ENCODE data around the gene MMP24OS.
A peak's percentile ranks its signal among the peaks of the same experiment; 100 is the strongest.
"Not testable (repeated sequence)": the region's sequence is repeated elsewhere in the genome, so short reads cannot be mapped to it uniquely, and the experiment has no call there.

The MMP24OS gene

DNA sequence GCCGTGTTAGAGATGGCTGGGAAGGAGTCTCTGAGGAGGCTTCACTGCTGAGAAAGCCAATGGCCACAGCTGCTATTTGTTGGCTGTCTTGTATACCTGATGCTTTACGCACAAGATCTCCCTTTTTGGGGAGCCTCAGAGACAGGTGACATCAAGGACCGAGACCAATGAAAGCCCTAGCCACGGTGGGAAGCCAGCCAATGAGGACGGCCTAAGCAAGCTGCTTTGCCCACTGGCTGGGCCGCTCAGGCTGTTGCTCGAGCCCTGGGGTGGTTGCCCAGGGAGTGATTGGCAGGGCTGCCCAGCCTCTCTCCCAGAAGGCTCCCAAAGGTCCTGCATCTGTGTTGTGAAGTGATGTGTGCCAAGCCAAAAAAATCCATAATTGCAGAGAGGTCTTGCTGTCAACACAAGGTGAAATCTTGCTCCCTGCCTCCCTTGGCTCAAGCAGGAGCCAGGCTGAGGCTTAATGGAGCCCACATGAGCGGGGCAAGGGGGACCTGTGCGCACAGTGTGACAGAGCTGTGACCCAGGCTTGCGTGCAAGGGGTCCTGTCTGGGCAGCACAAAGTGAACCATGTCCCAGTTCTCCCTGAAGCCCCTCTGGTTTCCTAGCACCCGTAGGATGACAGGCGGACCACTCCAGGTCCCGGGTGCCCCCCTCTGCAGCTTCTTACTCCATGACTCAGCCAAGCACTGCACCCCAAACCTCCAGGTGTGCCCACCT is 4.3 kb downstream of the MMP24OS start:
- DNase-seq, result no peak

- no peak for DNase-seq
Observed at GRCh38 chr20:35271904-35272303, 6.0 kb downstream of the MMP24OS start.

GRCh38 chr20:35271073-35271882 is 6.6 kb downstream of the MMP24OS start:
- DNase-seq, result no peak

DNA sequence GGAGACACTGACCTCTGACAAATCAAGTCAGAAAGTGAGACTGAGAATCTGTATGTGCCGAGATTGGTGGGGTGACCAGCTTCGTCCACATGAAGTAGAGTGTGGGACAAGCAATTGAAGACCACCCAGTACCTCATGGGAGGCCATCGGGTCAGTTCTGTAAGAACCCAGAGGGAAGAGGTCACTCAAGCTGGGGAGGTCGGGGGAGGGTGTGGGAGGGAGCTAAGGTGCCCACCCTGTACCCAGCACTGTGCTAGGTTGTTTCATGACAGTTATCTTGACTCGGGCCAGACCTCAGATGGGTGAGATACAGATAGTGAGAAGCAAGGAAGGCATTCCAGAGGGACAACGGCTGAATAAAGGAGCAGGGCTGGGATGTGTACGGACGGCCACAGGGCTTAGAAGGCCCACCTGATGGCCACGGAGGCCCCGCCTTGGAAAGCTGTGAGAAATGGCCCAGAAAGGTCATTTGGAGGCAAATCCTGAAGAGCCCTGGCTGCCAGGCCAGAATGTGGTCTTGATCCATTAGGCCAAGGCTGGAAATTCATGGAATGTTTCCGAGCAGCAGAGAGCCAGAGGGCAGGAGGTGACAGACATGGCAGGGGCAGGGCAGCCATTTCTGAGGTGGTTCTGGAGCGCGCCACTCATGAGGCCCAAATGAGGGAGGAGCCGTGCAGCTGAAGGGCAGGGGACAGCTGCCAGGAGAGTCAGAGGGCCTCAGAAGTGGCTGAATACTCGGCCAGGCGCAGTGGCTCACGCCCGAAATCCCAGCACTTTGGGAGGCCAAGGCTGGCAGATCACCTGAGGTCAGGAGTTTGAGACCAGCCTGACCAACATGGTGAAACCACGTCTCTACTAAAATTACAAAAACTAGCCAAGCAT is 7.7 kb downstream of the MMP24OS start:
- no peak for DNase-seq

- peak; percentile 34 for DNase-seq
Observed at GRCh38 chr20:35269055-35269781, 8.7 kb downstream of the MMP24OS start.

- no peak for DNase-seq
Observed at GRCh38 chr20:35267092-35267491, 10.8 kb downstream of the MMP24OS start.

DNA sequence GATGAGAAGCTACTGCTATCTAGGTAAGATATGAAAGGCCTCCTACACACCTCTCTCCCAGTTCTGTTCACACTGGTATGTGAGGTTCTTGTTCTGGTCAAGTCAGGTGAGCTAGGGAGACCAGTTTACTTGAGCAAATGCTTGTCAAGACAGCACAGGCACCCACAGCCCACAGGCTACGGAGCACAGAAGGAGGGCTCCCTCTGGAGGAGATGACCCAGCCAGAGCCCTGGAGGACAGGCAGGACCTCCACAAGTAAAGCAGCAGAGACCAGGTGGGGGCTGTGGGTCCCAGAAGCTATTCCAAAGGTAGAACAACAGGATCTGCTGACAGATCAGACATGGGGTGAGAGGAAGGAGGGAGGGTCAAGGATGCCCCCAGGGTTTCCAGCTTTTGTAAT is 13.2 kb downstream of the MMP24OS start:
- no peak for DNase-seq

GRCh38 chr20:35263532-35264341 is 14.2 kb downstream of the MMP24OS start:
- no peak for DNase-seq

GRCh38 chr20:35262731-35263531 is 15.0 kb downstream of the MMP24OS start:
- peak; percentile 51 for DNase-seq

GRCh38 chr20:35262321-35262720 is 15.6 kb downstream of the MMP24OS start:
- not testable (repeated sequence) for DNase-seq

- DNase-seq, result no peak
Observed at GRCh38 chr20:35260426-35260825, 17.5 kb downstream of the MMP24OS start.

DNA sequence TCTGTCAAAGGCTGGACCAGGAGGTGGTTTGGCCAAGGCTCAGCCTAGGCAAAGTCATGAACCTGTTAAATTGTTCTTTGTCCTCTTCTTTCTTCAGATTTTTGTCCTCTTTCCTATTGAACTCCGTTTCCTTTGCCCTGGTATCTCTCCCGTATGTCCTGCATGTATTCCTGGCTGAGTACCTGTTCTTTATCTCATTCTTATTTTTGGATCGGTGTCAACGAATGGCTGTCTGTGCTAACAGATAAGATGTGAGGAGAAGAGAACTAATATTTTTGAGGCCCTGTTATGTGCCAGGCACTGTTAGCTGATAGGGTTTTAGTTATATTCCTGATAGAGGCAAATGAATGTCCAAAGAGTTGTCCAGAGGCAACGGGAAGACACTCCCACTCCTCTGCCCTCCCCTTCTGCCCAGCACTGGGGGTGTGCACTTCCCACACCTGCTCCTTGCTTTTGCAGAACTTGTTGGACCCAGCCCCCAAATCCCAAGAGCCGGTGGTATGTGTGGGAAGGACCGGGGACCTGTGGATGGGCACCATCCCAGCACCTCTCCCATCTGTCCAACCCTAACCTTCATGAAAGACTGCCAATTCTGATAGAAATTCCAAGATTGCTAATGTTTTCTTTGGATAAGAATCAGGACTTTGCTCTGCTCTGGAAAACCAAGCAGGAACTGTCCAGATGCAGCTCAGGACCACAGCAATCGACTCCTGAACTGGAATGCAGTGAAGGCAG is 20.6 kb downstream of the MMP24OS start:
- no peak for DNase-seq

- DNase-seq, result no peak
Observed at GRCh38 chr20:35254448-35254999, 23.4 kb downstream of the MMP24OS start.

GRCh38 chr20:35253010-35253409 is 24.9 kb downstream of the MMP24OS start:
- DNase-seq, result no peak

- not testable (repeated sequence) for DNase-seq
Observed at GRCh38 chr20:35252598-35252997, 25.3 kb downstream of the MMP24OS start.

- DNase-seq, result no peak
Observed at GRCh38 chr20:35252037-35252461, 25.9 kb downstream of the MMP24OS start.

GRCh38 chr20:35251613-35251940 is 26.3 kb downstream of the MMP24OS start:
- DNase-seq, result no peak

DNA sequence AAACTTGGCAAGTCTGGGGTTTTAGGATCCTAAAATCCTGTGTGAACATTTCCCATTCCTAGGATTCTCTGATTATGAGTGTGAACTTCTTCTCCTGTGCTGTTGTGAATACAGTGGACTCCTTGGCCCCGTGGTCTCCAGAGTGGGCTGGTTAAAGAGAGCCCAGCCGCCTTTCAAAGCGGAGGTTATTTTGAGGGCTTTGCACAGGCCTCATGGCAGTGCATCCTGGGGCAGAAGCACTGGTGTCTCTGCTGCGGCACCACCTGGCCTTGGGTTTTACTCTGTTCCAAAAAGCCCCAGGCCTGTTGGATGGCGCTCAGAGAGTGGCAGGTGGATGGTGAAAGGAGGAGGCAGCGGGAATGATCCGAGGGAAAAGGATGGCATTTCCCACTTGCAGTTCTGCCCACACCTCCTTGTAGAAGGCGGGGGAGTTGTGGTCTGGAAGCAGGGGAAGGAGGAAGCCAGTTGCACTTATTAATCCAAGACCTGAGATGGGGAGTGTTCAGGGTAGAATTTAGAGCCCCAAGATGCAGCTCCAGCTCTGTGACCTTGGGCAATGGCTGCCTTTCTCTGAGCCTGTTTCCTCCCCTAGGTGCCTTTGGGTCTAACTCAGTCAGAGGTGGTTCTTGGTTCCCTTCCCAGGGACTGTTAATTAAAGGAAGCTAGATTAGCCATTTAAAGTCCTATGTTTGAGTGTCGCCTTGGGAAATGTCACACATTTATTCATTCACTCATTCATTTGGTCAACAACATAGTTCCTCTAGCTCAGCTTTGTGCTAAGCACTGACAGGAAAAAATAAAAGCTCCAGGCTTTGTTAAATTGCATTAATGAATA is 29.1 kb downstream of the MMP24OS start:
- no peak for DNase-seq

DNA sequence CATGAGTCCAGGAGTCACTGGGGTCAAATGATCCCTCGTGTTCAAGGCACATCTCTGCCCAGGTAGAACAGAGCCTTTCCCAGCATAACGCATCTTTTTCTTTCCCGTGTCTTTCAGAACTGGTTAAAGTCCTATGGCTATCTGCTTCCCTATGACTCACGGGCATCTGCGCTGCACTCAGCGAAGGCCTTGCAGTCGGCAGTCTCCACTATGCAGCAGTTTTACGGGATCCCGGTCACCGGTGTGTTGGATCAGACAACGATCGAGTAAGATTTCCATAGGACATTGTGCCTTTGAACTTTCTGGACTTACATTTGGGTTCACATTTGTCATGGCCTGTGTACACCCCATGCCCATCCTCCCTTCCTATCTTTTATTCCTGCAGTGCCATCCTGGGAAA is 31.2 kb downstream of the MMP24OS start:
- no peak for DNase-seq

Data from T1000 (cell line).